ENCODE results near the gene AFF2. TPM values are rescaled to one million over a fixed set of nuclear protein-coding genes. Genes with fewer than 3 reads are reported as not detected.

AFF2 gene
- total RNA-seq, 3 donors from 2014 or later: 4.6 to 41.0 (median 5.7) TPM

- no peak for TF ChIP-seq POLR2AphosphoS5 (IDR thresholded peaks at IDR 0.05)
- no peak for TF ChIP-seq CTCF (IDR thresholded peaks at IDR 0.05)
- TF ChIP-seq POLR2A (IDR thresholded peaks at IDR 0.05): no peak
- intact Hi-C loops (cut with DNase I; ENCODE audit: low total_unique reads): no loop called here
Measured at GRCh38 chrX:148628621-148629020, 128.2 kb downstream of the AFF2 start.

GRCh38 chrX:148629434-148629833 lies 129.0 kb downstream of the AFF2 start:
- no peak for DNase-seq (ENCODE audit: low spot score in 2 of 2)
- intact Hi-C loops (cut with DNase I; ENCODE audit: low total_unique reads): no loop called here

More at GRCh38 chrX:148628621-148629020, 128.2 kb downstream of the AFF2 start:
- no peaks in the 10 kb centered on the region for H3K9me3 ChIP-seq
- H3K4me1 ChIP-seq: no peaks in the 10 kb centered on the region
- no peaks in the 10 kb centered on the region for H3K36me3 ChIP-seq
- H3K4me3 ChIP-seq: no peak overlapping the region
- DNase-seq (ENCODE audit: low spot score in 2 of 2): no peak
- peaks cover 0 to 12% of the 10 kb centered on the region in 2 donors for H3K27me3 ChIP-seq
- H3K27ac ChIP-seq: no peak overlapping the region

GRCh38 chrX:148632444-148632843 lies 132.0 kb downstream of the AFF2 start:
- Histone ChIP-seq H3K4me3 (no peak overlapping the region), H3K4me1 (no peaks in the 10 kb centered on the region), H3K36me3 (no peaks in the 10 kb centered on the region), H3K27ac (no peak overlapping the region), H3K9me3 (no peaks in the 10 kb centered on the region), H3K27me3 (peaks cover 0 to 8% of the 10 kb centered on the region in 2 donors)
- TF ChIP-seq POLR2A (IDR thresholded peaks at IDR 0.05) (no peak), POLR2AphosphoS5 (IDR thresholded peaks at IDR 0.05) (no peak), CTCF (IDR thresholded peaks at IDR 0.05) (no peak)
- intact Hi-C loops (cut with DNase I; ENCODE audit: low total_unique reads): no loop called here
- no peak for DNase-seq (ENCODE audit: low spot score in 2 of 2)

More at GRCh38 chrX:148629434-148629833, 129.0 kb downstream of the AFF2 start:
- no peak for TF ChIP-seq POLR2AphosphoS5 (IDR thresholded peaks at IDR 0.05)
- no peak for TF ChIP-seq POLR2A (IDR thresholded peaks at IDR 0.05)
- TF ChIP-seq CTCF (IDR thresholded peaks at IDR 0.05): no peak
- Histone ChIP-seq H3K27ac (no peak overlapping the region), H3K36me3 (no peaks in the 10 kb centered on the region), H3K4me1 (no peaks in the 10 kb centered on the region), H3K4me3 (no peak overlapping the region), H3K27me3 (peaks cover 0 to 12% of the 10 kb centered on the region in 2 donors), H3K9me3 (no peaks in the 10 kb centered on the region)

GRCh38 chrX:148633218-148633908 lies 132.9 kb downstream of the AFF2 start:
- no peaks in the 10 kb centered on the region for H3K9me3 ChIP-seq
- H3K4me1 ChIP-seq: no peaks in the 10 kb centered on the region
- DNase-seq (ENCODE audit: low spot score in 2 of 2): no peak
- H3K4me3 ChIP-seq: no peak overlapping the region
- H3K36me3 ChIP-seq: no peaks in the 10 kb centered on the region
- no peak overlapping the region for H3K27ac ChIP-seq
- TF ChIP-seq POLR2A (IDR thresholded peaks at IDR 0.05) (no peak), CTCF (IDR thresholded peaks at IDR 0.05) (no peak), POLR2AphosphoS5 (IDR thresholded peaks at IDR 0.05) (no peak)
- intact Hi-C loops (cut with DNase I; ENCODE audit: low total_unique reads): no loop called here
- H3K27me3 ChIP-seq: peaks cover 0 to 7% of the 10 kb centered on the region in 2 donors

- Histone ChIP-seq H3K27me3 (peaks cover 0 to 7% of the 10 kb centered on the region in 2 donors), H3K4me3 (no peak overlapping the region)
Measured at GRCh38 chrX:148634591-148634990, 134.2 kb downstream of the AFF2 start.

More at GRCh38 chrX:148634591-148634990, 134.2 kb downstream of the AFF2 start:
- DNase-seq (ENCODE audit: low spot score in 2 of 2): no peak
- TF ChIP-seq POLR2AphosphoS5 (IDR thresholded peaks at IDR 0.05) (no peak), POLR2A (IDR thresholded peaks at IDR 0.05) (no peak), CTCF (IDR thresholded peaks at IDR 0.05) (no peak)
- H3K36me3 ChIP-seq: no peaks in the 10 kb centered on the region
- no peak overlapping the region for H3K27ac ChIP-seq
- no peaks in the 10 kb centered on the region for H3K9me3 ChIP-seq
- no peaks in the 10 kb centered on the region for H3K4me1 ChIP-seq
- intact Hi-C loops (cut with DNase I; ENCODE audit: low total_unique reads): no loop called here
